Left cardiac atrium (tissue), 4 donors: ENCODE measurements around the gene KCNMA1. TPM values are rescaled to one million over a fixed set of nuclear protein-coding genes. Genes with fewer than 3 reads are reported as not detected.
A peak's percentile ranks its signal among the peaks of the same experiment; 100 is the strongest.

ENCODE experiments used
- ATAC-seq, 2 donors: fragments of 200-7000 bp; cut with Tn5 transposase; one replicate each; pipeline ENCODE4 v1.9.1; 2020; ENCODE audit warnings: mild to moderate bottlenecking in 2 of 2, moderate library complexity in 2 of 2
- DNase-seq: peaks from one replicate; pipeline ENCODE4 v3.0.0-alpha.2; 2020
- intact Hi-C, 2 donors: fragments of 100-400 bp; cut with DNase I; formaldehyde crosslinking; loops; one replicate each; pipeline versions ENCODE4 v1.14.1 to v1.15.1; 2022 to 2023
- total RNA-seq, 2 donors: library from RNA; stranded (reverse); fragmentation: NEBNext Ultra II Directional; extraction: Animal tissue kit (Norgen Biotek cat#: 25700); gene quantifications; one replicate each; pipeline ENCODE4 v1.2.1, GENCODE V29; 2021
- donor health status: DM: no; HTN: yes; CAD: no.
- donor health status: DM: no; HTN: yes; CAD: no; lungs with severe emphysema.
- donor health status: DM: yes; HTN: yes; CAD: no.
- donor health status: Dilated cardiomyopathy.

KCNMA1 gene
- total RNA-seq, 2 donors from 2014 or later, result 4.1 to 5.3 TPM

DNA sequence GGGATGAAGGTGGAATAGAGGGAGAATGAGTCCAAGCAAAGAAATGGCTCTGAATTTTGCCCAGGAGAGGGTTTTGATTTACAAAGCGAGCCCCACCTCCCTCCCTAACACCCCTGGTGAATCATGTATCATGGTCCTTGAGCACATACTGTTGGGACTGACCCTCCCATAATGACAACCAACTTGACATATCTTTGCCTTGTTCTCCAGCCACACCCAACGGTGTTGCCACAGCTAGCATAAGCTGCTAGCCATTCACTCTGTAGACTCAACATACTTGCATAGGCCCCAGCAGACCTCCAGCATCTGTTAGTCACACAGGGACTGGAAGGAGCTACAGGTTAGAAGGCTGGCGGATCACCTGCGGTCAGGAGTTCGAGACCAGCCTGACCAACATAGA is 538.5 kb downstream of the KCNMA1 start:
- ATAC-seq (no peak), DNase-seq (no peak)
- intact Hi-C loops, result no loop called here

DNA sequence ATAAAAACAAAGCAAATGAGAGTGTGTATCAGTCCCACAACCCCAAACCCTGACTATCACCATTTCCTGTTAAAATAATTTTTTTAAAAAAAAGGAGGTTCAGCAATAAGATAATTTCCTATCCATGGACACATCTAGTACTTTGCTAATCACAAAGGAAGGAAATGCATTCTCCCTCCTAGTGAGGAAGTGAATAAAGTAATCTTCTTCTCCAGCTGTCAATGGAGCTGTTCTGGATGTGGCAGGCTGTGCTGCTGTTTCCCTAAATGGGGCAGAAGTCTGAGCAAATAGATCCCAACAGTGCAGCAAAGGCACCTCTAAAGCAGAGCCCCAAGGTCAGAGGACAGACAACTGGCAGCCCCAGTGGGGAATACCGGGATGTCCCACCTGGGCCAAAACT is 540.0 kb downstream of the KCNMA1 start:
- ATAC-seq (no peak), DNase-seq (no peak)
- intact Hi-C loops, result no loop called here

DNA sequence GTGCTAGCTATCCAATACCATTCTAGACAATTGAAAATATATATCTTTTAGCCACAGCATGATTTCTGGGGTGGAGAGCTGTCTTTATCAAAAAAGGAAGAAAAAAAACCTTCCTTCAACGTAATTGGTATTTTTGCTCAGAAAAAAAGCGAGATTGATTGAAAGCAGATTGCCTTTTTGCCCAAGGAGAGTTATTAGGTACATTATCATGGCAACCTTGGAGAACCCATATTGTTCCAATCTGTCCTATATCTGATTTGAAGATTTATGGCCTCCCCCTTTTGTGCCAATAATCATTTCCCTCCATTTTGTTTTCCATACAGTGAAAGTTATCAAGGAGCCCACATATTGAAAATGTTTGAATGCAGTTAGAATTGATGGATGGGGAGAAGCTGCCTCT is 544.5 kb downstream of the KCNMA1 start:
- intact Hi-C loops, result no loop called here
- ATAC-seq, result no peak
- no peak for DNase-seq

DNA sequence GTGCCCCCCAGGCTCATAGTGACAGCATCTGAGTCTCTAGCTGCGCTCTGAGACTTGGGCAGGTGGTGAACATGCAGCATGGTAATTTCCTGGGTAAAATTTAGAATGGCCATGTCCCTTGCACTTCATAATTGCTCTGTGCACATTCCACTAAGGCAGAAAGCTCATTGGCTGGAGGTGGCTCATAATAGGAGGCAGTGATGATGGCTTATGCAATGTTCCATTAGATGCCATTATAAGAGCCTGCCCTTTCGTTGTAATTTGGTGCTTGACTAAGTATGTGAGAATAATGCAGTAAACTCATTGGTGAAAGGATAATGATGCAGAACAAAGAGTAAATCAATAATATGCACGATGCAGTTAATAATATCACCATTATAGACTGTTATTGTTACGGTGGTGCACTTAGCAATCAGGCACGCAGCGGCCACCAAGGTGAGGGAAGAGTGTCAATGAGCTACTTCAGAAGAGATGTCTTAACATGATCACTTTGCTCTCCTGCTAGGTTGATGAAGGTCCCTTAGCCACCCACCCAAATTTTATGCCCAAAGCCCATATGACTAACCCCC is 545.9 kb downstream of the KCNMA1 start:
- DNase-seq (no peak), ATAC-seq (no peak)

DNA sequence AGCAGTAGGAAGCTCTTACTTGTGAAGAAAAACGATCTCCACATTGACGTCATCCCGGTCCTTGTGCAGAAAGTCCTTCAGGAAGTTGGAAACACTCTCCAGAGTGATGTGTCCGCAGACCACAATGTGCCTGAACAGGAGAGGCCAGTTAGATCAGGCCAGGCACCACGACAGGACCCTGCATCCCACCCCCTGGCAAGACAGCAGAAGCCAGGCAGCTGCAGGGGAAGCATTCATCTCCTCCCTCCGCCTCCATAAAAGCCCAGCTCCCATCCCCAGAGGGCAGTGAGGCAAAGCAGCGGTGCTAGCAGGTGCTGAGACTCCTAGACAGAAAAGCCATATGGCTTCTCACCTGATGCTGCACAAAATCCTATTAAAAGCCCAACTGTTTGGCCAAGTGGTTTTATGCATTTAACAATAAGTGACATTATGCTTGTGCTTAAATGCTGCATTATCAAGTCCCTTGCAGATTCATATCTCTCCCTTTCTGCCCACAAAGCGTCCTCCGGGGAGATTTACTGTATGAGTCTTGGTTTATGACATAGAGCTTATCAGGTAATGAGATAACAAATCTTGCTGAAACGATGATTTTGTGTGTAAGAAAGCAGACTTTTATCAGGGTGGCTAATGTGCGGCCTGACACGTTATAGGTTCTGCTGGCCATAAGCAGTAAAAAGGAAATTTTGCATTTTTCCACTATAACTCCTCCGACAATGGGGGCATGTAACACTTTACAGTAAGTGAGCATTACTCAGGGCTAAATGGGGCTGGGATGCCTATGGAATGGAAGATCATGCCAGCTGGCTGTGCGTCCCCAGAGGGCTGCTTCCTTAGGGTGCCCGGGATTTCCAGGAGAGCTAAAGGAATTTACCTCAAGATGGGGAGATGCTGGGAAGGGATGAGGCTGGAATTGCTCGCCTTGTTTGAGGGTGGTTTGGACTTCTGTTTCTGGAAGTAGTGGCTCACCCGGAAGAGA is 546.9 kb downstream of the KCNMA1 start:
- ATAC-seq, result no peak

More for the DNA sequence above, 545.9 kb downstream of the KCNMA1 start:
- intact Hi-C loops, result no loop called here

DNA sequence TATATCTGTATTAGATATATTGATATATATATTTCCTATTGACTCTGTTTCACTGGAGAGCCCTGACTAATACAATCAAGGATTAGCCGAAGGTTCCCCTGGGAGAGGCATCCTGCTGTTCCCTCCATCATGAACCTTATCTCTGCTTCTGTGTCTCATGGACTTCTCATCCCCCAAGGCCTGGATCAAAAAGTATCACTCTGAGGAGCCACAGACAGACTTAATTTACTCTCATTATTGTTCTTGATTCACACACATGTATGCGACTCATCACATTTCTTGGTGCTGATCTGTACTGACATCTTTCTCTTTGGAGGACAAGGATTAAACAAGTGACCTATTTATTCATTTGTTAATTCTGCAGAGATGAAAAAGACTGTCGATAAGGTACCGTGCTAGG is 550.2 kb downstream of the KCNMA1 start:
- ATAC-seq (no peak), DNase-seq (no peak)
- intact Hi-C loops, result no loop called here

More for the DNA sequence above, 546.9 kb downstream of the KCNMA1 start:
- no peak for DNase-seq
- intact Hi-C loops, result no loop called here

DNA sequence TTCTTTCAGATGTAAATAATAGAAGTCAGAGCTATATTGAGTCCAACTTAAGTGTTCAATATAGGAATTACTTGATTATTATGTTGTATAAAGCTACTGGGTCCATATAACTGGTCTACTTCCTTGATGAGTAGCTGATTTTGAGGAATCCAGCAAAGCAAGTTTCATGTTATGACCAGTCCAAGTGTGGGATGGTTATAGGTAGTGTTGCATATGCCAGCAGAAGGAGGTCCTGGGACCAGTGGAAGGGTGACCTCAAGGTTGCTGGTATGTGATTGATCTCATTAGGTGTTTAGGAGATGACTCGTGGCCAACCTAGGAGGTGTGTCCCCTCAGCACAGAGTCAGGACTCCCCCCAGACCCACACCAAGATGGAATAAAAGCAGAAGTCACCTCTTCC is 551.5 kb downstream of the KCNMA1 start:
- no peak for ATAC-seq
- intact Hi-C loops, result no loop called here
- no peak for DNase-seq

DNA sequence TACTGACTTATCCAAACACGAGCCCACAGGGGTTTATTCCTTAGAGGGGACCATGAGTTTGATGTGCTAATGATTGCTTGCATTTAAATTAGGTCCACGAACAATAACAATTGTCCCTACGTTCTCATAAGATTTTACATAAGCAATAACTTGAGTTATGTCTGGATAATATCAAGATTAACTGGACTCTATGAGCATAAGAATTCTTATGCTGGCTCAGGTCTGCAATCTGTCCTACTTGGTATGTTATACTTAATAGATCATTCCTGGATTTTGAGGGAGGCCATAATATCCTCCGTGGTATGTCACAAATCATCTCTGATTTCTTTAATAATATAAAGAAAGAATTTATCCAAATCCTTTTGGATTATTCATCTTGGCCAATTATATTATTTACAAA is 552.3 kb downstream of the KCNMA1 start:
- no peak for DNase-seq
- ATAC-seq, result no peak
- intact Hi-C loops, result no loop called here

DNA sequence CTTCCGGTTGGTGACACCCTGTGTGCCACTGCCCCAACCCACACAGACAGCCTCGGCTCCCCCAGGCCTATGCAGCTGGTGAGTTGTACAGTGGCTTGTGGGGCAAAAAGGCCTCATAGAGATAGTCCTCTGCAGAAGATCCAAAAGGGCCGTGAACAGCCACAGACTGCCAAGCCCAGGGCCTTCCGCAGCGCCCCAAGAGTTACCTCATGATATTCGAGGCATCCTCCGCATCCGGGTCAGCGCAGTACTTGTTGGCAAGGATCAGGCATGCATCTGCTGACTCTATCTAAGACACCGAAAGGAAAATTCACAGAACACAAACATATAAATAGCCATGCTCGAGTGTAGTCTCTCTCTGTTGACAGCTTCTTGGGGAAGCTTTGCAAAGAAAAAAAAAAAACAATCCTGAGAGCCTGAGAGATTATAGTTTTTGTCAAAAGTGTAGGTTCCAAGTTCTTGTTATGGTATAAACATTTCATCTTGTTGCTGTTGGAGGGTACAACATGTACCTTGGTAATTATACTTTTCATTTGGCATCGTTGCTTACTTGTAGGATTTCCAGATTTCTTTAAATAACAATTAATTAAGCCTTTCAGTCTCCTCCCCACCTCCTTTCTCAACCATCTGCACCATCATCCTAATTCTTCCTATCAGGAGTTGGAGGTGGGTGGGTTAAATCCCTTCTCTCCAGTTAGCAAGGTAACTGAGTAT is 553.0 kb downstream of the KCNMA1 start:
- DNase-seq (no peak), ATAC-seq (peak; percentile 44 to 79)
- intact Hi-C loops, result no loop called here

DNA sequence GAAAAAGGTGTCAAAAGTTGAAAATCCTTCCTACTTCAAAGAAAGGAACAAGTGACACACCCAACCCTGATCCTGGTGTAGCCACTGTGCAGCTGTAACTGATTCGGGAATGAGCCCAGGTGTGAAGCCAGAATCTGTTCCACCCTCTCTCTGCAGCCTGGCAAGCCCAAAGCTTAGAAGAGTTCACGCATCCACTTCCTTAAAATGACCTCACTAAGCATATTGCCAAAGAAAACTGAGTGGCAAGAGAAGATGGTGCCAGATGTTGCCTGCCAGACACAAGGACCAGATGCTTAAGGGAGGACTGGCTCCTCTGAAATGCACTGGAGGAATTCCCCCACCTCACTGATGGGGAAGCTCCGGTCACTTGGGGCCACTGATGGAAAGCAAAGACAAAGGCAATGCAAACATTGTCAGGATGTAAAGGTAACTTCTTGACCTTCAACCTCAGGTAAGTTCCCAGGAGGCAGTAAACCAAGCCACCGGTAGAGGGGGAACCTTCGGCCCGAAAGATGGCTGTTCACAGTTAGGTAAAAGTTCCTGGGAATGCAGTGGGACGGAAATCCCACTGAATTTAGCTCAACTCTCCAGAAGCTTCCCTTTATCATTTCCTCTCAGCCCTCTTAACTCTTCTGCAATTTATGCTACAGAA is 554.9 kb downstream of the KCNMA1 start:
- no peak for DNase-seq
- ATAC-seq, result no peak
- intact Hi-C loops, result no loop called here

DNA sequence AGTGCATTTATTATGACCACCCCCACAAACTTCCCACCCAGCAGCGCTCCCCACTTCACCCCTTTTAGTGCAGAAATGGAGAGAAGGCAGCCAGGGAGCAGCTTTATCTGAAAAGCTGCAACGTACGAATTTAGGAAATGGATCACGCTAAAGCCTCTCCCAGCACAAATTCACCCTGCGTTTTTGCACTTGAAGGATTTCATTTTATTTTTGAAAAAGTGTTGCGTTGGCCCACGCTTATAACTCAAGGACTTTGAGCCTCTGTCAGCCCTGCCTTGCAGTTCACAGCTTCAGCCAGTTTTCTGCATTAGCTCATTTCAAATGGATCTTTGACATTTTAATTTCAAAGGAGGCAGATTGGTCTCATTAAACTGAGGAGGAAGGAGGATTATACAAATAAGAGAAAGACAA is 556.1 kb downstream of the KCNMA1 start:
- DNase-seq (no peak), ATAC-seq (no peak)
- intact Hi-C loops, result no loop called here

DNA sequence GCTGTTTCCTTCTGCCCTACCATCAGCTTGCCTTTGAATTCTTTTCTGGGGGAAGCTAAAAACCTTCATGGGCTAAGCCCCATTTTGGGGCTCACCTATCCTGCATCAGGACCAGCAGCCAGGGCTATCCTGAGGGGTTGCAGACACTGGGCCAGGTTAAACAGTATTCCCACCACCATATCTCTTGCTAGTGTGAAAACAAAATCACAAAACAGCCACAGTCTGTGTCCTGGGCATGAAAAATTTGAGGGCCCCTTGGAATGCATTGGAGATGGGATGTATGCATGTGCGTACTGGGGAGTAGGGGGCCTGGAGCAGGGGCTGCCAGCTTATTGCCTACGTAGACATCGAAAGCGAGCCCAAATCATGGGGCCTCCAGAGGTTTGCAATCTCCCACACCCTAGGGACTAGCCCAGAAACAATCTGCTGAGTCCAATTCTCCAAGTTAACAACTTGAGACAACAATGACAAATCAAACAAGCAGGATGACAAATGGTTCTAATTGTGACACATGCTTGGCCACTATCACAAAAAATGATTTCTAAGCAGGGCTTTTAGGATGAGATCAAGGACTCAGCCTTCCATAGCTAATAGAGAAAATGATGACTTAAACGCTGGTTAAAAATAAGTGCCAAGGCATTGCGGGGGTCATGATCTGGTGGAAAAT is 557.1 kb downstream of the KCNMA1 start:
- ATAC-seq (no peak), DNase-seq (no peak)
- intact Hi-C loops, result no loop called here

DNA sequence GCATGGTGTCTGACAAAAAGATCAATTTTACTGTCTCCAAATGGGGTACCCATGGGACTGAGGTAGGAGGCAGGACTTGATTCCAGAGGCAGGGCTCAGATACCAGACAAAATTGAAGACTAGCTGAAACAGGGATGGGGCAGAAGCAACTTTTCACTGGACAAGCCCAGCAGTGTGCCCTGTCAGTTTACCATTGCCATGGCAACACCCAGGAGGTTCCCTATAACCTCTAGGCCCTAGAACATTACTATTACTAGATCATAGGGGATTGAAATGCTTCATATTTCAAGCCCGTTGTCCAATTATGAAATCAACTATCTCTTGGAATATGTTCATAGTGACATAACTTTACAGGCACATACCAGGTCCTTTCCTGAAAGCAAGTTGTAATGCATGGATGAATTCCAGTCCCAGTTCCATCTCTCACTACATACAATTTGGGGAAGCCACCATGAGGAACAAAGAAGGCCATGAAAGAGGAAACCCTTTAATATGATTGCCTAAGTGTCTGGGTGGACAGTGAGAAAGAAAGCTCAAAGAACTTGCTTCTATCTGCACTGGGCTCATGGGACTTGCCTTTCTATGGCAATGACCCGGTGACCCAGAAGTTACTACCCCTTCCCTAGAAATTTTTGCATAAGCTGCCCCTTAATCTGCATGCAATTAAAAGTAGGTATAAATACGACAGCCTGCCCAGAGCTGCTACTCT is 557.9 kb downstream of the KCNMA1 start:
- ATAC-seq (no peak), DNase-seq (no peak)
- intact Hi-C loops, result no loop called here

DNA sequence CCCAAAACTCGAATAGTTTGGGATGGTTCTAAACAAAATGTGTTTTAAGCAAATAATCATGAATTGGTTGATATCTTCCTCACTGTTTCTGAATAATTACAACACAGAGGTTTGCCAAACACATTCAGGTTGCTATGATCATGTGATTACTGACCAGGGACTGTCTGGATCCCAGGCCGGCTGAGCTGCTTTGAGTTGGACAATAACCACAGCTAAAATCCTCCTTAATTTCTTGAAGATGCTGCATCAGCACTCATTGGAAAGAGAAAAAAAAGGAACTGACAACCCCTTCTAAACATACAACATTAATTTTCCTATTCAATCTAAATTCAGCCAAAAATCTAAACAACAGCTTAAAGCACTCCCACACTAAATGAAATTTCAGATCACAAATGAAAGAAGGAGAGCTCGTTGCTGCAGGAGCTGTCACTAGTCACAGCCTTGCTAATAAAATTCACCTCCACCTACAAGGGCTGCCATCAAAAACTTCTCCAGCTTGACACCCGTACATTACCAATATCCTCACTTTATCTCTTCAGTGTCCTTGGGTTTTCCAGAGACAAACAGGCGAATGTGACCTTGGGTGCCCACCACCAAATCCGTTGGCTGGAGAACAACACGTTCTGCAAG is 560.2 kb downstream of the KCNMA1 start:
- DNase-seq (no peak), ATAC-seq (no peak)
- intact Hi-C loops, result no loop called here

DNA sequence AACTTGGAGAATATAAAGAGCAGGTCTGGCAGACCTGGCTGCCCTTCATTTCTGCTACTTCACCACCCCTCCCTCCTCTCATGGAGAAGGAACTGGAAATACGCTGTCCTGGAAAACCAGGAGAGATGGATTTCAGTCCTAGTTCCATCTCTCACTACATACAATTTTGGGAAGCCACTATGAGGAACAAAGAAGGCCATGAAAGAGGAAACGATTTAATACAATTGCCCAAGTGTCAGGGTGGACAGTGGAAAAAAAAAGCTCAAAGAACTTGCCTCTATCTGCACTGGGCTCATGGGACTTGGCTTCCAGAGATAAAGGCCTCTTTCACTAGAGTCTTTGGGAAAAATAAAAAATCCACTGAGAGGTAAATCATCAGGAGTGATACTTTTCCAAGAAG is 561.7 kb downstream of the KCNMA1 start:
- intact Hi-C loops, result no loop called here
- DNase-seq (no peak), ATAC-seq (no peak)

DNA sequence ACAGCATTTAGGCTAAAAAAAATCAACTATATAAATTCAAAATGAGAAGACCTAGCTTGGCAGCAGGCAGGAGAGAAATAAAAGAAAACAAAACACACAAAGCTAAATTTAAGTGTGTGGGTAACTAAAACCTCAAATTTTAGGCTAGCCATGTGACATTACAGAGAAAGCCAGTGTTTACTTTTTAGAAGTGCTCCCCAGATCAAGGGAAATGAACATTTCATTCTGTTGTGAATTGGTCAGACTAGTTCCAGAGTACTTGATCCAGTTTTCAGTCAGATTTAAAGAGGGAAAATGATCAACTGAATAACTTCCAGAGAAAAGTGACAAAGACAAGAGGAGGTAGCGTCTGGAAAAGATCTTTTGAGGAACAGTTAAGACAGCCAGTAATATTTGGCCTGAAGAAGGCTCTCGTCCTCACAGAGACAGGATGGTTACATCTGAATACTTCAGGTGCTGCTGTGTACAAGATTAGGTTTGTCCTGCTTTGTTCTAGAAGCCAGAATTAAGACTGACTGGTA is 563.4 kb downstream of the KCNMA1 start:
- DNase-seq, result no peak
- ATAC-seq, result no peak
- intact Hi-C loops, result no loop called here

DNA sequence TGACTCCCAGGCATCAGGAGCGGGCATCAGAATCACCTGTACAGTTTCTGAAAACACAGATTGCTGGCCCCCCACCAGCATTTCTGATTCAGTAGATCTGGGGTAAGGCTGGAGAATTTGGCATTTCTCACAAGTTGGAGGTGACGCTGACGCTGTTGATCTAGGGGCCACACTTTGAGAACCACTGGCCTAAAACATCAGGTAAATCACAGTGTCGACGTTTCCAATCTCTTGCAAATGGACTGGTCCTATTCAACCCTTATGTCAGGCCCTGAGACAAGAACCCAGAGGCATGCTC is 564.0 kb downstream of the KCNMA1 start:
- ATAC-seq (no peak), DNase-seq (no peak)
- intact Hi-C loops, result no loop called here
